CMK (cell line): ENCODE results near the gene MYH10.
"Not testable (repeated sequence)": the region's sequence is repeated elsewhere in the genome, so short reads cannot be mapped to it uniquely, and the experiment has no call there.

Experiments
- DNase-seq: peaks from one replicate; pipeline ENCODE4 v3.0.0-alpha.2; 2010; ENCODE audit warnings: low read depth

The MYH10 gene

GRCh38 chr17:8556074-8556473, 74.5 kb downstream of the MYH10 start:
- no peak for DNase-seq

GRCh38 chr17:8555062-8555461, 75.5 kb downstream of the MYH10 start:
- DNase-seq = no peak

- no peak for DNase-seq
These were observed 77.8 kb downstream of the MYH10 start for GRCh38 chr17:8552577-8553320.

- DNase-seq = no peak
These were observed 87.7 kb downstream of the MYH10 start for GRCh38 chr17:8542599-8543502.

GRCh38 chr17:8539976-8540375, 90.5 kb downstream of the MYH10 start:
- DNase-seq = not testable (repeated sequence)

- no peak for DNase-seq
These were observed 92.8 kb downstream of the MYH10 start for GRCh38 chr17:8537734-8538133.

GRCh38 chr17:8534498-8535188, 95.9 kb downstream of the MYH10 start:
- no peak for DNase-seq

DNA sequence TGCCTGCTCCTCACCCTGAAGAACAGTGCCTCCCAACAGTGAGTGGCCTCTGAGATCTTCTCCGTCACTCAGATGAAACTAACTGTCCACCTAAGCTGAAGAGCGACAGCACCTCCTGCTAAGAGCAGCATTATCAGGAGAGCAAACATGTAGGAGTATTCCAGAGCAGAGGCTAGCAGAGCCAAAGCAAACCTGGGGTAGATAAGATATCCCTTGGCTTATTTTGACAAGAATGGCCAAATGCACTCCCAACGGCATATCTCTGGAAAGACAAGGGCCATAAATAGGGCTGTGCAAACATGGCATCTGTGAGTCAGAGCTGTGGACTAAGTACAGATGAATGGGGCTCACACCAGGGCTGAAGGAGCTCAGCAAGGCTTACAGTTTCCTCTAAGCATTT, 98.5 kb downstream of the MYH10 start:
- no peak for DNase-seq

GRCh38 chr17:8522577-8522976, 107.9 kb downstream of the MYH10 start:
- no peak for DNase-seq

- no peak for DNase-seq
These were observed 109.5 kb downstream of the MYH10 start for GRCh38 chr17:8520981-8521380.

- DNase-seq = no peak
These were observed 111.7 kb downstream of the MYH10 start for GRCh38 chr17:8518850-8519249.

DNA sequence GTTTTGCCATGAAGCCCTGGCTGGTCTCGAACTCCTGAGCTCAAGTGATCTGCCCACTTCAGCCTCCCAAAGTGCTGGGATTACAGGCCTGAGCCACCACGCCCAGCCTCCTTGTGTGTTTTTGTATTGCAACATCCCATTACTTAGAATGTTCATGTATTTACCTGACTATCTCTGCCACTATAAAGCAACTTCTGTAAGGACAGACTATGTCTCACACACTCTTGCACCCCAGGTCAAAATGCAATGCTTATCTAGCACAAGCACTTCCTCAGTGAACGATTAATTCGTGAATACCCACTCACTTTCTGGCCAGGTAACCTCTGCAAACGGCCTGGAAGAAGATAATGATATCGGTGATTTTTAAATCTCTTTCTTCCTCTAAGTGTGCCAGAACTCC, 112.2 kb downstream of the MYH10 start:
- DNase-seq = no peak

GRCh38 chr17:8514801-8515200, 115.7 kb downstream of the MYH10 start:
- no peak for DNase-seq

DNA sequence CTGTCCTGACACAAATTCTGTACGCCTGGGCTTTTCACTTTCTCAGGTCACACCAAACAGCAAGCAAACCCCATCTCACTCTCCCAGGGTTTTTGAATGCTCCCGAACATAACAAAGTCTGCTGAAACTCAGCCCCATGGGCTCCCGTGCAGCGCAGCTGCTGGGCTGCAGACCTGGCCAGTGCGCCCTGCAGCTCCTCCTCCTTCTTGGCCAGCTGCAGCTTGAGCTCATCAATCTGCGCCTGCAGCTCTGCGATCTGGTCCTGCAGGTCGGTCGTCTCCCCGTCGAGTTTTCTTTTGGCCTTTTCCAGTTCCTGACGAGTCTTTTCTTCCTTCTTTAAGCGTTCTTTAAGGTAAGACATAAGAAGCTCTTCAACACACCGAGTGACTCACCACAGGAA, 124.4 kb downstream of the MYH10 start:
- no peak for DNase-seq

DNA sequence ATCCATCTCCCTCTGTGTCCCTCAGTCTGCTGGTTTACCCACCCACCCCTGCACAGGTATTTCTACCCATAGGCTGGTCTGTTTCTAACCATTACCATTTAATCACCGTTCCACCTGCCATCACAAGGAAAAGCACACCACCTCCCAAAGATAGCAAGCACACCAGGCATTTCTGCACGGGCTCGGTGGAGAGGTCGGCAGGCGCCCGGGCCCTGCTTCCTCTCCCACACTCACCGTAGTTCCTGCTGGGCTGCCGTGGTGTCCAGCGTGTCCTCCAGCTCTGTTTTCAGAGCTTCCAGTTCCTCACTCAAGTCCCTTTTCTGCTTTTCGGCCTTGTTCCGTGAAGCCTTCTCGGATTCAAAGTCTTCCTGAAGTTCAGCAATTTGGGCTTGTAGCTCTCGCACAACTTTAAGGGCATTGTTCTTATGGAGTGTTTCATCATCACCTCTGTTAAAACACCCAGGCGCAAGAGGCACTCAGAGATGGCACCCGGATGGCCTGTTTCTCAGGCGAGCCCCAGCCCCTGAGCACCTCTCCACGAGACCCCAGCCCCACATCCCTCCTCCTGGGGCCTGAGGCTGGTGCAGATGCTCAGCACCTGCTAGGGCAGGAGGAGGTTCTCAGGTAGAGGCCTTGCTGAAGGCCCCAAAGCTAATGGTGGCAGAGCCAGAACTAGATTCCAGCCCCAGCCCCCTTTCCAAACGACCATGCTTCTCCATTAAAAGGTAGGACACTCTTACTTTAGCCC, 125.9 kb downstream of the MYH10 start:
- DNase-seq = no peak

DNA sequence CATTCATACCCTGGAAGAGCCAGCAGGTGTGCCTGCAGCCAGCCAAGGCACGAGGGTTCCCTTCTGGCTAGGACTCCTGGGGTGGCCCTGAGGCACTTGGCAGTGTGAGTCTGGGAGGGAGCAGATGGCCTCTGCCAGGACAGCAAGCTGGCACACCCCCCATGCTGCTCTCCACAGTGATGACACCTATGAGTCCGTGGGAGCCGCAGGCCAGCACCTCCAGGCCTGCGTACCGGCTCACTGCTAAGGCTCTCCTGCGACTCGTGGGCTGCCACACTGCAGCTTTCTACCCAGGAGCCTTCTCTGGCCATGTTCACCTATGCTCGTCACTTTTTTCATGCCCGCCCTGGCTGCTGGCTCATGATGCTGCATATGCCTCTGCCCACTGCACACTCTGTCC, 126.7 kb downstream of the MYH10 start:
- DNase-seq = no peak

DNA sequence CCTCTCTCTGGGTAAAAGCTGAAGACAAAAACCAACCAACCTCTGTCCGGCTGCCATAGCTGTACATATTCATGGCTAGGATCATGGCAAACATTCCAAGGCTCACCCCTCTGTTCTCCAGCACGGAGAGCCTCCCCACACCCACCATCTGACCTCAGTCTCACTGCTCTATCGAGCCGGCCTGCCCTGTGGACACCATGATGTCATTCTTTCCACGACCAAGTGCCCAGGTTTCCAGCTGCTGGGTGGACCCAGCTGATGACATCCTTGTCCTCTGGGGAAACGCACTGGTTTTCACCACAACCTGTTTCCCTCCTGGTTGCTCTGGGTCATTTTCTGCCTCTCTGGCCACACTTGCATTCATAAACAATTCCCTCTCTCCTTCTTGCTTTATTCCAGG, 127.2 kb downstream of the MYH10 start:
- no peak for DNase-seq

GRCh38 chr17:8502126-8502525, 128.4 kb downstream of the MYH10 start:
- no peak for DNase-seq

GRCh38 chr17:8500609-8501008, 129.9 kb downstream of the MYH10 start:
- DNase-seq = no peak

DNA sequence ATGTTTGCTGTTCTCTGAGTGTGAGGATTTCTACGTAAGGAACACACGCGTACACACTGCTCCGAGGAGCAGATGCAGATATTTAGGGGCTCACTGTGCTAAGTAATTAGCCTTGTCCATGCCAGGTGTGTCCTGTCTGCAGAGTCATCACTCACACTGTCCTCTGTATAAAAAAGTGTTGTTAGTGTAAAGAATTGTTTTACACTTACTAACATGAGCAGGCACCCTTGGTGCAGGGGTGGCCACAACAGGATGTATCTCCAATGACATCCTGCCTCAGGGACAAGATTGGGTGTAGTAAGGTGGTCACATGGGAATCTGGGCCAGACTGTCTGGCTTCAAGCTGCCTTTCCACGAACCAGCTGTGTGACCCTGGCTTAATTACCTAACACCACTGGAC, 130.9 kb downstream of the MYH10 start:
- DNase-seq = no peak

DNA sequence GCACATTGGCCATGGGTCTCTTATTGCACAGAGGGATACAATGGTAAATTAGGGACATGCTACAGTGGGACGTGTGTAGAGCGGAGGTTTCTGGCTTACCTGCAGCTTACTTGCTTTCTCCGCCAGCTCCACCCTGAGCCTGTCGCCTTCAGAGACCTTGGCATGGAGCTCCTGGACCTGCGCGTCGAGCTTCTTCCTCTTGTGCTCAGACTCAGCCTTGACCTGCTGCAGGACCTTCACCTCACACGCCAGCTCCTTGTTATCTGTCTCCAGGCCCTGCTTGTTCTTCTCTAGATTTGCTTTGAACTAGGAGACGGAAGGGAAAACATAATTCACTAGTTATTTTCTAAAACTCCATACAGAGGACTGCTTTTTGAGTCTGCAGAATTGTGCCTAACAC, 131.4 kb downstream of the MYH10 start:
- DNase-seq = no peak

GRCh38 chr17:8496081-8496480, 134.4 kb downstream of the MYH10 start:
- no peak for DNase-seq
